Muscle layer of colon (tissue), 2 donors: ENCODE data around the gene FYCO1.

Source experiments
- H3K27ac ChIP-seq: one replicate; pipeline ENCODE4 v1.7.0; 2013; ENCODE audit warnings: low read depth, mild to moderate bottlenecking, low read length, moderate library complexity
- H3K27me3 ChIP-seq, 2 donors: one replicate each; pipeline ENCODE4 v1.7.0; 2013; ENCODE audit warnings: low read length in 2 of 2, mild to moderate bottlenecking in 2 of 2; ENCODE audit not compliant: insufficient read depth in 2 of 2, control insufficient read depth in 1 of 2
- H3K36me3 ChIP-seq: one replicate; pipeline ENCODE4 v1.7.0; 2013; ENCODE audit warnings: mild to moderate bottlenecking, low read length; ENCODE audit not compliant: insufficient read depth
- H3K4me1 ChIP-seq: one replicate; pipeline ENCODE4 v1.7.0; 2013; ENCODE audit warnings: mild to moderate bottlenecking, low read length; ENCODE audit not compliant: insufficient read depth
- H3K4me3 ChIP-seq, 2 donors: one replicate each; pipeline ENCODE4 v1.7.0; 2013; ENCODE audit warnings: low read length in 2 of 2, low read depth in 1 of 2, mild to moderate bottlenecking in 1 of 2, moderate library complexity in 1 of 2
- H3K9ac ChIP-seq: one replicate; pipeline ENCODE4 v1.7.0; 2013; ENCODE audit warnings: low read length
- H3K9me3 ChIP-seq: one replicate; pipeline ENCODE4 v1.7.0; 2013; ENCODE audit warnings: mild to moderate bottlenecking, low read length
- donor health status: abdominal sarcoma.
- donor health status: Adenocarcinoma of cecum.

Gene FYCO1

DNA sequence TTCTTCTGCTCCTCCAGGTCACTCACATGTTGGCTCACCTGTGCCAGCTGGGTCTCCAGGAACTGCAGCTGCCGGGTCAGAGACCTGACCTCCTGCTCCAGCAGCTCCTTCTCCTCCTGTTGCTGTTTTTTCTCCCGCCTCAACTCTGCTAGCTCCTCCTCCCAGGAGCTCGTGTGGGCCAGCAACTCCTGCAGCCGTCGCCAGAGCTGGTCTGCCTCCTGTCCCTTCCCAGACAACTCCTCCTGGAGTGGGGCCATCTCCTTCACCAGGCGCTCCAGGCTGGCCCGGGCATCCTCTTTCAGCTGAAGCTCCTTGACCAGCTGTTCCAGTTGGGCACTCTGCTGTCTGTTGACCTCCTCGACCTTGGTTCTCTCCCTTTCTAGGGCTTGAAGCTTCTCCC is 27.9 kb downstream of the FYCO1 start:
- H3K27me3 ChIP-seq = no peaks in the 10 kb centered on the region
- no peak overlapping the region for H3K9ac ChIP-seq
- H3K27ac ChIP-seq = peak overlapping the region; percentile 10
- H3K4me1 ChIP-seq = peaks cover 35% of the 10 kb centered on the region
- no peak overlapping the region for H3K4me3 ChIP-seq
- peaks cover 75% of the 10 kb centered on the region for H3K36me3 ChIP-seq
- no peaks in the 10 kb centered on the region for H3K9me3 ChIP-seq

DNA sequence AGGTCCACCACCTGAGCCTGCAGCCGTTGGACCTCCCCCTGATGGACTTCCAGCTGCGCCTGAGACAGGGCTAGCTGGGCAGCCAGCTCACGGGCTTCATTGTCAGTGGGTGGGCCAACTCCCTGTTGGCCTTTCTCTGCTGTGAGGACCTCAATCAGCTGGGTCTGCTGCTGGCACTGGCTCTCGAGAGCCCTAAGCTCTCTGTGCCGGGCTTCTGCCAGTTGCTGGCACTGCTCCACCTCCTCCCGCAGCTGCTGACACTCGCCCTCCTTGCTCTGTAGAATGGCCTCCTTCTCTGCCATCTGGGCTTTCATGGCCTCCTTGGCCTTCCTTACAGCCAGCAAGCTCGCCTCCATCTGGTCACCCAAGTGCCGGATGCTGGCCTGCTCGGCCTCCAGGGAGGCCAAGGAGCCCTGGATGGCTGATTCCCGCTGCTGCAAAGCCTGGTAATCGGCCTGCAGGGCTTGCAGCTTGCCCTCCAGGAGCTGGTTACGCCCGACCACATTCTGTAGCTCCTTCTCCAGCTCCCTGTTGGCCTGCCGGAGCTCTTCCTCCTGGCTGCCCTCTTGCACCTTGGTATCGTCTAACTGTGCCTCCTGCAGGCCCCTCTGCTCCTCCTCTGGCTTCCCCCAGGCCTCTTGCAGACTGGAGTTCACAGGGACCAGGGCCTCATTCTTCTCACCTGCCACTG is 28.5 kb downstream of the FYCO1 start:
- Histone ChIP-seq H3K36me3 (peaks cover 78% of the 10 kb centered on the region), H3K4me3 (no peak overlapping the region), H3K9ac (no peak overlapping the region), H3K27ac (peak overlapping the region; percentile 10), H3K4me1 (peaks cover 30% of the 10 kb centered on the region), H3K27me3 (no peaks in the 10 kb centered on the region), H3K9me3 (no peaks in the 10 kb centered on the region)

GRCh38 chr3:45966371-45966791 is 29.2 kb downstream of the FYCO1 start:
- Histone ChIP-seq H3K9ac (no peak overlapping the region), H3K36me3 (peaks cover 83% of the 10 kb centered on the region)

DNA sequence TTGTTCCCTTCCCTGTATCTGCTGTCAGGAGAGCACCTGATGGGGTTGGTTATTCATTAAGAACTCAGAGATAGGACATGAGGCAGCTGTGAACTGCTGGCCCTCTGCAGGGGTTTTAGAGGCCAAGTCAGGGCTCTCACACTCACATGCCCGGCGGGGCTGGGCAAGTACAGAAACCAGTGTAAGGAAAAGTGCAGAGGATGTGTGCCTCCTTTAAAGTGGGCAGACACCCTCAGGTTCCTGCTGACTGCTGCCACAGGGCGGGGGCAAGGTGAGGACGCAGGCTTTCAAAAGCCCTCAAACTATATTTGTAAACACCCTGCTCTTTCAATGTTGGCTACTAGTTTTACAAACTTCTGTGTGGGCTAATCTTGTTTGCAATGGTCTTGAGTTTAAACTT is 30.0 kb downstream of the FYCO1 start:
- H3K4me3 ChIP-seq = no peak overlapping the region
- no peak overlapping the region for H3K9ac ChIP-seq
- no peak overlapping the region for H3K27ac ChIP-seq
- H3K4me1 ChIP-seq = peaks cover 30% of the 10 kb centered on the region
- peaks cover 90% of the 10 kb centered on the region for H3K36me3 ChIP-seq
- no peaks in the 10 kb centered on the region for H3K27me3 ChIP-seq
- H3K9me3 ChIP-seq = no peaks in the 10 kb centered on the region

More at GRCh38 chr3:45966371-45966791, 29.2 kb downstream of the FYCO1 start:
- Histone ChIP-seq H3K4me1 (peaks cover 30% of the 10 kb centered on the region), H3K27me3 (no peaks in the 10 kb centered on the region), H3K27ac (no peak overlapping the region), H3K9me3 (no peaks in the 10 kb centered on the region), H3K4me3 (no peak overlapping the region)

DNA sequence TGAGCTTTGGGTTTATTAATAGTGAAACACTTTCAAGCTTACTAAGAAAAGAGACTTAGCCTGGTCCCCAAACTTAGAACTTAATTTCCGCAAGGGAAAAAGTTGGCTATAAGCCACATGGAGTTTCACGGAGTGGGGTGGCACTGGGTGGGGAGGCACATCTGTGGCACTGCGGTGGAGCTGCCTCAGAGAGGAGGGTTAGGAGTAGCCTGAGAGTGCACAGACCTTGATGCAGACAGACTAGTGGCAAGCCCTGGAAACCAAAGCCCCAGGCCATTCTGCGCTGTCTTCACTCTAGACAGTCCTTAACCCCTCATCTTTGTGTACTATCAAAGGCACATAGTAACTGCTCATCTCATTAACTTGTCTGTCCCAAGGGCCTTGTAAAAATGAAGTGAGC is 30.4 kb downstream of the FYCO1 start:
- H3K9me3 ChIP-seq = no peaks in the 10 kb centered on the region
- peaks cover 91% of the 10 kb centered on the region for H3K36me3 ChIP-seq
- no peaks in the 10 kb centered on the region for H3K27me3 ChIP-seq
- no peak overlapping the region for H3K4me3 ChIP-seq
- H3K27ac ChIP-seq = no peak overlapping the region
- H3K9ac ChIP-seq = no peak overlapping the region
- H3K4me1 ChIP-seq = peaks cover 30% of the 10 kb centered on the region

GRCh38 chr3:45964139-45964538 is 31.5 kb downstream of the FYCO1 start:
- no peaks in the 10 kb centered on the region for H3K9me3 ChIP-seq
- peaks cover 92% of the 10 kb centered on the region for H3K36me3 ChIP-seq
- no peak overlapping the region for H3K9ac ChIP-seq
- H3K4me3 ChIP-seq = no peak overlapping the region
- no peaks in the 10 kb centered on the region for H3K27me3 ChIP-seq
- no peak overlapping the region for H3K27ac ChIP-seq
- peaks cover 30% of the 10 kb centered on the region for H3K4me1 ChIP-seq

DNA sequence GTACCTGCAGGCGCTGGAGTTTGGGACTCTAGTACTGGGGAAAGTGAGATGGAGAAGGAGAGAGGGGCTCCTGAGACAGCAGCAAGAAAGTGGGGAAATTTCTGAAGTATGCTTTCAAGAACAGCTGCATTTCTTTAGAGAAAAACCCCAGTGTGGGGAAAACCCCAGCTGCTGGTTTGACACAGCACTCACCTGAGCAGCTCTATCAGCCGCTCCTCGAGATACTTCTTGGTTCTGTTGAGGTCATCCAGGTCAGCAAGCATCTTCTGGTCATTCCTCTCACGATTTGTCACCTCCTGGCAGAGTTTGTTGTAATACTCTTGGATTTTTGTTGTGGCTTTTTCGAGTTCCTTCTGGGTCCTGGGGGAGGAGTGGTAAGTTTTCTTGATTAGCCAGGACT is 33.6 kb downstream of the FYCO1 start:
- Histone ChIP-seq H3K4me1 (peaks cover 17% of the 10 kb centered on the region), H3K4me3 (no peak overlapping the region), H3K36me3 (peaks cover 98% of the 10 kb centered on the region), H3K9me3 (no peaks in the 10 kb centered on the region), H3K27ac (no peak overlapping the region), H3K9ac (no peak overlapping the region), H3K27me3 (no peaks in the 10 kb centered on the region)

DNA sequence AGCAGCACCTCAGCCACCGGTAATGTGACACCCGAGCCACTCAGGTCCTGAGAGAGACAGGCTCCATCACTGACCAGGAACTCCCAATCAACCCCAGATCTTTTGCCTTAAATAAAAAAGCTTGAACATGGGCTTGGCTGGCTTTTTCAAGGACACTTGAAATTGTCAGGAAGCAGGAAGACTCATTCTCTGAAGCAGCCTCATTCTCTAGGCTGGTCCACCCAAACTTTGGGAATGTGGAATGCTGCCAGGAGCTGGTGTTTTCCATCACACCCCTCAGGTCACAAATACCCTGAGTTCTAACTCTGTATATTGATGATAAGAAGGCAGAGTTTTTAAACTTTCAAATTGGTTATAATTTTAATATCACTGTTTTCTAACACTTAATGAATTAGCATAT is 35.3 kb downstream of the FYCO1 start:
- Histone ChIP-seq H3K27me3 (no peaks in the 10 kb centered on the region), H3K27ac (no peak overlapping the region), H3K36me3 (peaks cover 95% of the 10 kb centered on the region)

DNA sequence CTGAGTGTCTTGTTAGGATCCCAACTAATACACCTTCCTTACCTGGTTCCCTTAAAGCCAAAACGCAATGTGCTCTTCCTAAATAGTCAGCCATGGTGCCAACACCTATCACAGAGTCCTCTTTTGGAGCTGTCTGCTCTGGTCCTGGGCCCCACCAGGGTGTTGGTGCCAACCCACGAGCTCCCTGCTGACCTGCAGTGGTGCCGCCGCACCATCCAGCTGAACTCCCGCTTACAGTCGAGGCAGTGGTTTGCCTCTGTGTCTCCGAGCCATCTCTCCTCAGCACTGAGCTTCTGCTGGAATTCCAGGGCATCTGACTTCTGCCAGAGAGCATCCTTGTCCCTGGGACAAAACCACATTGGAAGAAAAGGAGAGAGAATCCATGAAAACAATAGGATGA is 36.4 kb downstream of the FYCO1 start:
- Histone ChIP-seq H3K4me3 (no peak overlapping the region), H3K9ac (no peak overlapping the region), H3K9me3 (no peaks in the 10 kb centered on the region), H3K4me1 (peaks cover 5% of the 10 kb centered on the region), H3K27me3 (no peaks in the 10 kb centered on the region), H3K36me3 (peaks cover 95% of the 10 kb centered on the region), H3K27ac (no peak overlapping the region)

More for the DNA sequence above, 35.3 kb downstream of the FYCO1 start:
- peaks cover 5% of the 10 kb centered on the region for H3K4me1 ChIP-seq
- H3K9me3 ChIP-seq = no peaks in the 10 kb centered on the region
- no peak overlapping the region for H3K9ac ChIP-seq
- no peak overlapping the region for H3K4me3 ChIP-seq

GRCh38 chr3:45958321-45958791 is 37.3 kb downstream of the FYCO1 start:
- Histone ChIP-seq H3K4me1 (peaks cover 5% of the 10 kb centered on the region), H3K36me3 (peaks cover 95% of the 10 kb centered on the region), H3K9me3 (no peaks in the 10 kb centered on the region), H3K27ac (peak overlapping the region; percentile 40), H3K4me3 (no peak overlapping the region), H3K27me3 (no peaks in the 10 kb centered on the region), H3K9ac (no peak overlapping the region)

DNA sequence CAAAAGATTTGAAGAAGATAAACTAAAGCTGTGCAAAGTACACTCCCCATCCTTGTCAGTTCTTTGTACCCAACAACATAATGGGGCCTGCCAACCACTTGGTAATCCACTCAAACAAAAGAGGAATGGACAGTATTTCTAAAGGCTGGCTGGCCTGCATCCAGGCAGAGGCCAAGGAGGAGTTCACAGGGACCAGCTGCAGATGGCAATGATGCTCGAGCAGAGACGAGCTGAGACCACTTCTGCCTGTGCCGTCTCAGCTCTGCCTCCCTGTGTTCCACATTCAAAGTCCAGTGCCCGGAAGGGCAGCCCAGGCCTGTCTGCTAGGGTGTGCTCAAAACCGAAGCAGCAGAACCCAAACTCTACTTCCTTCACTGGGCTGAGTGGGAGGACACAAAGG is 38.0 kb downstream of the FYCO1 start:
- peaks cover 95% of the 10 kb centered on the region for H3K36me3 ChIP-seq
- no peaks in the 10 kb centered on the region for H3K9me3 ChIP-seq
- H3K27ac ChIP-seq = no peak overlapping the region
- H3K4me3 ChIP-seq = no peak overlapping the region
- no peak overlapping the region for H3K9ac ChIP-seq
- H3K4me1 ChIP-seq = peaks cover 5% of the 10 kb centered on the region
- H3K27me3 ChIP-seq = no peaks in the 10 kb centered on the region

DNA sequence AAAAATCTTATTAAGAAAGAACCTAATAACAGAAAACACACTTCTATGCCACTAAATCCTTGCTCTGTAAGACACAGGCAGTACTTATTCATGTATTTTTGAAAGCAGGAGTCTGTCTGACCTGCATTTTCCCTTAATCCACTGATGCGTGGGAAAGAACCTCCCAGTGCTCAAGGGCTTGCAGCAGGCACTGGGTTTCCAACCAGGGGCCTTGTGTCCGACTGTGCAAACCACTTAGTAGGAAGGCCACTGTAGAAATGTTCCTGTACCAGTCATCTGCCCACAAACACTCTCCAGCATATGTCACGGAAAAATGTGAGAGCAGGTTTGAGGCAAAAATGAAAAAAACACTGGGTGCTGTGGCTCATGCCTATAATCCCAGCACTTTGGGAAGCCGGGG is 39.9 kb downstream of the FYCO1 start:
- no peaks in the 10 kb centered on the region for H3K9me3 ChIP-seq

More for the DNA sequence above, 39.9 kb downstream of the FYCO1 start:
- no peak overlapping the region for H3K9ac ChIP-seq
- peaks cover 97% of the 10 kb centered on the region for H3K36me3 ChIP-seq
- H3K27ac ChIP-seq = no peak overlapping the region
- peaks cover 8% of the 10 kb centered on the region for H3K4me1 ChIP-seq
- no peaks in the 10 kb centered on the region for H3K27me3 ChIP-seq
- H3K4me3 ChIP-seq = no peak overlapping the region
